ENCODE measurements around the gene MCTP1.

Gene MCTP1

GRCh38 chr5:94775088-94775487, 509.8 kb downstream of the MCTP1 start:
- no peak for DNase-seq (ENCODE audit: low read depth in 2 of 2)

GRCh38 chr5:94771742-94772141, 513.2 kb downstream of the MCTP1 start:
- no peak for DNase-seq (ENCODE audit: low read depth in 2 of 2)

GRCh38 chr5:94769996-94770395, 514.9 kb downstream of the MCTP1 start:
- DNase-seq (ENCODE audit: low read depth in 2 of 2): no peak

GRCh38 chr5:94761786-94762185, 523.1 kb downstream of the MCTP1 start:
- DNase-seq (ENCODE audit: low read depth in 2 of 2): no peak

- no peak for DNase-seq (ENCODE audit: low read depth in 2 of 2)
Observed at GRCh38 chr5:94761055-94761454, 523.8 kb downstream of the MCTP1 start.

- DNase-seq (ENCODE audit: low read depth in 2 of 2): no peak
Observed at GRCh38 chr5:94759961-94760360, 524.9 kb downstream of the MCTP1 start.

GRCh38 chr5:94759022-94759421, 525.9 kb downstream of the MCTP1 start:
- no peak for DNase-seq (ENCODE audit: low read depth in 2 of 2)

GRCh38 chr5:94754824-94755223, 530.1 kb downstream of the MCTP1 start:
- DNase-seq (ENCODE audit: low read depth in 2 of 2): no peak

GRCh38 chr5:94751460-94751859, 533.4 kb downstream of the MCTP1 start:
- DNase-seq (ENCODE audit: low read depth in 2 of 2): no peak

GRCh38 chr5:94750681-94751080, 534.2 kb downstream of the MCTP1 start:
- DNase-seq (ENCODE audit: low read depth in 2 of 2): no peak

GRCh38 chr5:94749042-94749441, 535.9 kb downstream of the MCTP1 start:
- DNase-seq (ENCODE audit: low read depth in 2 of 2): no peak

- no peak for DNase-seq (ENCODE audit: low read depth in 2 of 2)
Observed at GRCh38 chr5:94748212-94748611, 536.7 kb downstream of the MCTP1 start.

GRCh38 chr5:94747371-94747770, 537.5 kb downstream of the MCTP1 start:
- no peak for DNase-seq (ENCODE audit: low read depth in 2 of 2)

GRCh38 chr5:94746731-94747124, 538.2 kb downstream of the MCTP1 start:
- DNase-seq (ENCODE audit: low read depth in 2 of 2): no peak

GRCh38 chr5:94745786-94746730, 538.8 kb downstream of the MCTP1 start:
- DNase-seq (ENCODE audit: low read depth in 2 of 2): no peak

- DNase-seq (ENCODE audit: low read depth in 2 of 2): no peak
Observed at GRCh38 chr5:94744906-94745305, 540.0 kb downstream of the MCTP1 start.

GRCh38 chr5:94742852-94743251, 542.0 kb downstream of the MCTP1 start:
- no peak for DNase-seq (ENCODE audit: low read depth in 2 of 2)

- no peak for DNase-seq (ENCODE audit: low read depth in 2 of 2)
Observed at GRCh38 chr5:94740286-94740685, 544.6 kb downstream of the MCTP1 start.

- no peak for DNase-seq (ENCODE audit: low read depth in 2 of 2)
Observed at GRCh38 chr5:94736498-94736897, 548.4 kb downstream of the MCTP1 start.

GRCh38 chr5:94731471-94731870, 553.4 kb downstream of the MCTP1 start:
- no peak for DNase-seq (ENCODE audit: low read depth in 2 of 2)

GRCh38 chr5:94725142-94725541, 559.8 kb downstream of the MCTP1 start:
- no peak for DNase-seq (ENCODE audit: low read depth in 2 of 2)

GRCh38 chr5:94715768-94716167, 569.1 kb downstream of the MCTP1 start:
- no peak for DNase-seq (ENCODE audit: low read depth in 2 of 2)

- DNase-seq (ENCODE audit: low read depth in 2 of 2): no peak
Observed at GRCh38 chr5:94711785-94712184, 573.1 kb downstream of the MCTP1 start.

- no peak for DNase-seq (ENCODE audit: low read depth in 2 of 2)
Observed at GRCh38 chr5:94709277-94709676, 575.6 kb downstream of the MCTP1 start.
